ENCODE results near the gene MMRN1. TPM values are rescaled to one million over a fixed set of nuclear protein-coding genes. Genes with fewer than 3 reads are reported as not detected.

The MMRN1 gene
- total RNA-seq, 2 donors from 2014 or later = not detected

DNA sequence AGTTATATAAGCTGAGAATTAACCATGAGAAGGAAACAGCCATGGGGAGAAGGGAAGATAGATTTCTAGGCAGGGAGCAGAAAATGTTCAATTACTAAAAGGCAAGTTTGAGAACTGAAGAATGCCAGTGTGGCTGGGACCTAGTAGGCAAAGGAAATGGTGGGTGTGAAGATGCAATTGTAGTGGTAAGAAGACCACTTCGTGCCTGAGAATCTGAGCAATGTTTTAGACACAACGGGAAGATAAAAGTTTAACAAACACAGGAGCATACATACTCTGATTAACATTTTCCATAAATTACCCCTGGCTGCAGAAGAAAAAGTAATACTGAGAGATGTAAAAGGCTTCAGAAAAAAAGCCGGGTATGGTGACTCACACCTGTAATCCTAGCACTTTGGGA, 18.1 kb upstream of the MMRN1 start:
- no peak overlapping the region for H3K27ac Mint-ChIP-seq
- Histone ChIP-seq H3K27ac (ENCODE audit: low read depth, low read length) (no peak overlapping the region), H3K27me3 (ENCODE audit: control insufficient read depth, insufficient read depth, low read length, poor library complexity, severe bottlenecking) (no peaks in the 10 kb centered on the region), H3K9me3 (ENCODE audit: control insufficient read depth, low read length) (no peaks in the 10 kb centered on the region), H3K4me1 (ENCODE audit: control insufficient read depth, insufficient read depth, low read length) (no peaks in the 10 kb centered on the region), H3K36me3 (ENCODE audit: control insufficient read depth, insufficient read depth, low read length) (no peaks in the 10 kb centered on the region), H3K4me3 (ENCODE audit: low read length) (no peak overlapping the region), H3K9ac (ENCODE audit: extremely low read depth, low read length, poor library complexity, severe bottlenecking) (no peak overlapping the region)
- no peaks in the 10 kb centered on the region for H3K9me3 Mint-ChIP-seq
- TF ChIP-seq, protein P1, sequence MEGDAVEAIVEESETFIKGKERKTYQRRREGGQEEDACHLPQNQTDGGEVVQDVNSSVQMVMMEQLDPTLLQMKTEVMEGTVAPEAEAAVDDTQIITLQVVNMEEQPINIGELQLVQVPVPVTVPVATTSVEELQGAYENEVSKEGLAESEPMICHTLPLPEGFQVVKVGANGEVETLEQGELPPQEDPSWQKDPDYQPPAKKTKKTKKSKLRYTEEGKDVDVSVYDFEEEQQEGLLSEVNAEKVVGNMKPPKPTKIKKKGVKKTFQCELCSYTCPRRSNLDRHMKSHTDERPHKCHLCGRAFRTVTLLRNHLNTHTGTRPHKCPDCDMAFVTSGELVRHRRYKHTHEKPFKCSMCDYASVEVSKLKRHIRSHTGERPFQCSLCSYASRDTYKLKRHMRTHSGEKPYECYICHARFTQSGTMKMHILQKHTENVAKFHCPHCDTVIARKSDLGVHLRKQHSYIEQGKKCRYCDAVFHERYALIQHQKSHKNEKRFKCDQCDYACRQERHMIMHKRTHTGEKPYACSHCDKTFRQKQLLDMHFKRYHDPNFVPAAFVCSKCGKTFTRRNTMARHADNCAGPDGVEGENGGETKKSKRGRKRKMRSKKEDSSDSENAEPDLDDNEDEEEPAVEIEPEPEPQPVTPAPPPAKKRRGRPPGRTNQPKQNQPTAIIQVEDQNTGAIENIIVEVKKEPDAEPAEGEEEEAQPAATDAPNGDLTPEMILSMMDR (conservative IDR thresholded peaks at IDR 0.05) = no peak
- H3K4me1 Mint-ChIP-seq = no peaks in the 10 kb centered on the region
- no peaks in the 10 kb centered on the region for H3K36me3 Mint-ChIP-seq (ENCODE audit: low read depth)
- 94% methylated on average over 3 of the region's 3 CpGs; no CpG with 5 or more reads in 1 of the 2 experiments for WGBS, 2 experiments (ENCODE audit: insufficient coverage in 1 of 2, insufficient read length in 1 of 2)
- H3K4me3 Mint-ChIP-seq = no peak overlapping the region
- no peak for DNase-seq
- no peaks in the 10 kb centered on the region for H3K27me3 Mint-ChIP-seq (ENCODE audit: insufficient read depth)

DNA sequence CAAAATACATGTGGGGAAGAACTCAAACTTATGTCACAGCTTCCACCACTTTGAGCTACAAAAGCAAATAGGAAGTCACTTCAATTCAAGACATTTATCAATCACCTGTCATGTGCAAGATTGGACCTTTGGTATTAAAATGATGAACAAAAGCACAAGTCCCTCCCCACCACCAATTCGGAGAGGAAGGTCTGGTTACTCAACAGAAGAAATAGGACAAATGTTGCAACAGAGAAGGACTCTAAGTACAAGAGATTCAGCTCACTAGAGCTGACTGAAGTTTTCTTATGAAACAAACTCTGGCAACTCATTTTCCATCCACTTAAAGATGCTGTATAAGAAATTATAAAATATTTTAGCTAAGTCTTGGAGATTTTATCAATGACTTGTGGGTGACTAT, 16.0 kb upstream of the MMRN1 start:
- H3K27ac Mint-ChIP-seq = no peak overlapping the region
- Histone ChIP-seq H3K4me1 (ENCODE audit: control insufficient read depth, insufficient read depth, low read length) (no peaks in the 10 kb centered on the region), H3K27me3 (ENCODE audit: control insufficient read depth, insufficient read depth, low read length, poor library complexity, severe bottlenecking) (no peaks in the 10 kb centered on the region), H3K9me3 (ENCODE audit: control insufficient read depth, low read length) (no peaks in the 10 kb centered on the region), H3K36me3 (ENCODE audit: control insufficient read depth, insufficient read depth, low read length) (no peaks in the 10 kb centered on the region), H3K4me3 (ENCODE audit: low read length) (no peak overlapping the region), H3K27ac (ENCODE audit: low read depth, low read length) (peak overlapping the region; percentile 83), H3K9ac (ENCODE audit: extremely low read depth, low read length, poor library complexity, severe bottlenecking) (no peak overlapping the region)
- H3K27me3 Mint-ChIP-seq (ENCODE audit: insufficient read depth) = peaks cover 2% of the 10 kb centered on the region
- no peaks in the 10 kb centered on the region for H3K9me3 Mint-ChIP-seq
- WGBS, 2 experiments (ENCODE audit: insufficient coverage in 1 of 2, insufficient read length in 1 of 2) = 80% methylated on average over 1 of the region's 1 CpG
- no peaks in the 10 kb centered on the region for H3K4me1 Mint-ChIP-seq
- H3K36me3 Mint-ChIP-seq (ENCODE audit: low read depth) = no peaks in the 10 kb centered on the region
- no peak overlapping the region for H3K4me3 Mint-ChIP-seq
- no peak for DNase-seq
- TF ChIP-seq, protein P1 (conservative IDR thresholded peaks at IDR 0.05) = no peak

DNA sequence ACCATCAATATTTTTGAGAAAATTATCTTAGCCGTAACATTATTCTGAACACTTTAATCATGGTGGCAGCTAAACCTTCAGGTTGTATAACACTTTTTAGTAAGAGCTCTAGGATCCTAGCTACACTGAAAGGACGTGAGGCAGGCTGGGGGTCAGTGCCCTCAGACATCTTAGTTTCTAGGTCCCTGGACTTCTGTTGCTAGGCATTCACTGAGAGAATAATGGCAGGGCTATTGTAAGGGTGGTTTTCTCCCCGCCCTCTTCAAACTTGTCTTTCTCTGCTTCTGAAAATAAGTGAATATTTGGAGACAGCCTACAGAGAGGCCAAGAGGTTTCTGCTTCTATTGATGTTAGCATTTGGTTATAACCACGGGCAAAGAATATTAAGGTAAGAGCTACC, 15.4 kb upstream of the MMRN1 start:
- H3K27ac Mint-ChIP-seq = no peak overlapping the region
- peak overlapping the region; percentile 83 for H3K27ac ChIP-seq (ENCODE audit: low read depth, low read length)
- no peak for DNase-seq

More for the DNA sequence above, 15.4 kb upstream of the MMRN1 start:
- no peaks in the 10 kb centered on the region for H3K9me3 Mint-ChIP-seq
- 60 to 90% methylated on average over 1 to 4 of the region's 4 CpGs for WGBS, 2 experiments (ENCODE audit: insufficient coverage in 1 of 2, insufficient read length in 1 of 2)
- Histone ChIP-seq H3K4me3 (ENCODE audit: low read length) (no peak overlapping the region), H3K27me3 (ENCODE audit: control insufficient read depth, insufficient read depth, low read length, poor library complexity, severe bottlenecking) (no peaks in the 10 kb centered on the region), H3K9me3 (ENCODE audit: control insufficient read depth, low read length) (no peaks in the 10 kb centered on the region), H3K4me1 (ENCODE audit: control insufficient read depth, insufficient read depth, low read length) (no peaks in the 10 kb centered on the region), H3K9ac (ENCODE audit: extremely low read depth, low read length, poor library complexity, severe bottlenecking) (no peak overlapping the region), H3K36me3 (ENCODE audit: control insufficient read depth, insufficient read depth, low read length) (no peaks in the 10 kb centered on the region)
- no peak overlapping the region for H3K4me3 Mint-ChIP-seq
- peaks cover 2% of the 10 kb centered on the region for H3K27me3 Mint-ChIP-seq (ENCODE audit: insufficient read depth)
- TF ChIP-seq, protein P1 (conservative IDR thresholded peaks at IDR 0.05) = no peak
- no peaks in the 10 kb centered on the region for H3K4me1 Mint-ChIP-seq
- H3K36me3 Mint-ChIP-seq (ENCODE audit: low read depth) = no peaks in the 10 kb centered on the region

Measured in endodermal cell (in vitro differentiated cells).